Measurements from ENCODE around the gene WDR83. TPM values are rescaled to one million over a fixed set of nuclear protein-coding genes. Genes with fewer than 3 reads are reported as not detected.

The WDR83 gene
- total and polyA plus RNA-seq, 2 of the 4 experiments (the other 2 are of a cell fraction), result 5.9 to 8.9 TPM

GRCh38 chr19:12721656-12722565 is 55.3 kb downstream of the WDR83 start:
- Histone ChIP-seq H3K36me3 (ENCODE audit: control insufficient read depth, insufficient read depth, low read length) (peaks cover 12% of the 10 kb centered on the region), H3K56ac (ENCODE audit: extremely low read depth, insufficient read depth, low read length) (peak overlapping the region; percentile 81), H3K9ac (ENCODE audit: low read depth, low read length) (peak overlapping the region; percentile 92), H2BK15ac (ENCODE audit: low read depth, low read length) (no peak overlapping the region), H3K79me1 (ENCODE audit: low read depth in 1 of 2, low read length in 2 of 2) (peaks cover 17 to 57% of the 10 kb centered on the region in 2 experiments), H4K91ac (ENCODE audit: insufficient read depth, low read depth, low read length) (peak overlapping the region; percentile 89), H2AK9ac (replicated peaks; ENCODE audit: low read depth, low read length, poor library complexity) (peak overlapping the region; percentile 100), H3K18ac (ENCODE audit: low read depth, low read length) (peak overlapping the region; percentile 42), H2BK5ac (ENCODE audit: low read depth, low read length, poor library complexity, severe bottlenecking) (peak overlapping the region; percentile 95), H3K9me1 (ENCODE audit: insufficient read depth, low read length) (peaks cover 10% of the 10 kb centered on the region; the same call in 1 of the 2 replicates), H3K23ac (ENCODE audit: low read depth, low read length) (peak overlapping the region; percentile 79), H4K20me1 (ENCODE audit: insufficient read depth, low read length) (0 out of 2 replicates have a peak, but pooled peaks cover 9% of the 10 kb centered on the region), H3K4me3 (ENCODE audit: insufficient read depth, low read depth, low read length) (peak overlapping the region; percentile 91), H3K9me3 (ENCODE audit: control insufficient read depth, insufficient read depth, low read length) (no peaks in the 10 kb centered on the region), H3K4me1 (ENCODE audit: control insufficient read depth, insufficient read depth, low read length) (peaks cover 4% of the 10 kb centered on the region), H2BK20ac (ENCODE audit: low read depth, low read length) (no peak overlapping the region; the same call in 1 of the 2 replicates), H4K5ac (ENCODE audit: low read depth, low read length) (peak overlapping the region; percentile 56), H2AK5ac (ENCODE audit: low read depth, low read length) (peak overlapping the region; percentile 88), H3K4ac (ENCODE audit: low read depth, low read length) (peak overlapping the region; percentile 96), H2AFZ (replicated peaks; ENCODE audit: low read length, poor library complexity) (peak overlapping the region; percentile 93), H3K14ac (replicated peaks; ENCODE audit: low read depth, low read length) (peak overlapping the region; percentile 94), H3K27ac (ENCODE audit: insufficient read depth, low read length) (peak overlapping the region; percentile 85), H4K8ac (ENCODE audit: low read depth in 2 of 2, low read length in 2 of 2) (peak overlapping the region; percentile 77 to 95; a peak in 3 of 4 replicates), H3K27me3 (ENCODE audit: control insufficient read depth, insufficient read depth, low read length) (no peaks in the 10 kb centered on the region), H2BK120ac (ENCODE audit: low read depth, low read length) (peak overlapping the region; percentile 50), H3K4me2 (ENCODE audit: low read depth, low read length) (peak overlapping the region; percentile 99)
- BruUV-seq (replicated peaks), result no TSS peak
- DNase-seq (peak; percentile 74), ATAC-seq (ENCODE audit: low read depth) (peak; percentile 67)
- intact Hi-C loops (cut with micrococcal nuclease) (loop anchor here (1.0 kb wide), 2 partner anchors 12 to 74 kb away; partner anchors contain the start of gene TRIR), in situ Hi-C loops (cut with MboI; ENCODE audit: low sequenced_read_pairs) (no loop called here), dilution Hi-C loops (cut with HindIII; ENCODE audit: low sequenced_read_pairs, unreplicated experiment) (no loop called here)
- POLR2A ChIA-PET (ENCODE audit: unreplicated experiment), result interaction anchor here (0.5 kb wide), 1 partner anchor 44 kb away, joined by 4 read pairs; no protein-coding TSS in a partner anchor
- 0% methylated on average over 17 of the region's 65 CpGs; no CpG with 5 or more reads in 1 of the 2 experiments for WGBS, 2 experiments (ENCODE audit: extremely low coverage in 2 of 2, insufficient read length in 1 of 2)
- CTCF ChIA-PET, result interaction anchor here (2.2 kb wide), 1 partner anchor 11 kb away, joined by 8 read pairs; no protein-coding TSS in a partner anchor
- TF ChIP-seq NFE2L2 (IDR thresholded peaks at IDR 0.05; ENCODE audit: low read depth, low read length) (no peak), CTCF (conservative IDR thresholded peaks at IDR 0.05; ENCODE audit: low read depth, low read length) (no peak), CEBPB (IDR thresholded peaks at IDR 0.05; ENCODE audit: low read depth, low read length) (no peak), MAZ (IDR thresholded peaks at IDR 0.05; ENCODE audit: borderline replicate concordance, low read depth, low read length) (0 out of 2 replicates have a peak, but pooled peaks have one; percentile 45), POLR2A (IDR thresholded peaks at IDR 0.05; ENCODE audit: low read depth, low read length) (peak; percentile 50; the same call in 1 of the 2 replicates), RAD21 (IDR thresholded peaks at IDR 0.05; ENCODE audit: low read length) (no peak), SMC3 (IDR thresholded peaks at IDR 0.05; ENCODE audit: low read depth, low read length) (no peak), FOS (IDR thresholded peaks at IDR 0.05; ENCODE audit: low read depth, low read length) (no peak), RCOR1 (IDR thresholded peaks at IDR 0.05; ENCODE audit: insufficient replicate concordance, low read length) (no peak), BHLHE40 (IDR thresholded peaks at IDR 0.05; ENCODE audit: low read depth, low read length) (no peak)
